Fibroblast of skin of right biceps (primary cell): Measurements from ENCODE around the gene MED13L.

Experiments used
- DNase-seq: peaks from one replicate; pipeline ENCODE4 v3.0.0-alpha.2; 2013

MED13L gene

GRCh38 chr12:116123451-116124258, 153.8 kb downstream of the MED13L start:
- DNase-seq, result peak; percentile 69

- DNase-seq, result no peak
Observed at GRCh38 chr12:116122628-116123027, 154.9 kb downstream of the MED13L start.

DNA sequence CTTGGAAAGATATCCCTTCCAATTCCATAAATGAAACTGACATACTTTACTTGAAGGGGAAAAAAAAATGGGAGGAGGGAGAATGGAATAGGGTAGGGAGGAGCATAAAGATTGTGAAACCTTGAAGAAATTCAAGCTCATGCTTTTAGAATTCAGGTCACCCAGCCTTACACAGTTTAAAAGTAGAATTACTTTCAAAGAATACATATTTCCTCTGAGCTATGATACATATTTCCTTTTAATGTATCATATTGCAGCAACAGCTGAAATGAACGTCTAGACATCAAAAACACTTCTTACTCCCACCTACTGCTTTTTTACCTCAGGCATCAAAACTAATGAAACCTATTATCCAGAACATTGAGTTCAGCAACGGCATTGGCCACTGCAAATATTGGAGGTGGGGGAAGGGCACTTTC, 156.0 kb downstream of the MED13L start:
- peak; percentile 59 for DNase-seq

- no peak for DNase-seq
Observed at GRCh38 chr12:116116650-116117424, 160.7 kb downstream of the MED13L start.

GRCh38 chr12:116113398-116114130, 163.9 kb downstream of the MED13L start:
- DNase-seq, result no peak

DNA sequence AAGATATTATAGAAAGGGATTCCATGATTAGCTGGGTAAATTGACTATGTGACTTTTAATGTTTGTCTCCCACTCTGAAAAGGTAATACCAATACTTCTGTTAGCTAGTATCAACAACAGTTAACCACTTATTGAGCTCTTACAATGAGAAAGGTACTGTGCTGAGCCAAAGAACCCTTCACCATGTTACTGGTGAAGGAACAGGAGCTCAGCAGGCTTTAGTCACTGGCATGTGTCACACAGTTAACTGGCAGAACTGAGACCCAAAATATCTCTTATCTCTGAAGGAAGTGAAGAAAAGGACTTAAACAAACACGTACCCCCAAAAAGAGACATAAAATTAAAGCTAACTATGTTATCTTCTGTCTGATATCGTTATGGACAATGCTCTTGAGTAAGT, 170.6 kb downstream of the MED13L start:
- no peak for DNase-seq

DNA sequence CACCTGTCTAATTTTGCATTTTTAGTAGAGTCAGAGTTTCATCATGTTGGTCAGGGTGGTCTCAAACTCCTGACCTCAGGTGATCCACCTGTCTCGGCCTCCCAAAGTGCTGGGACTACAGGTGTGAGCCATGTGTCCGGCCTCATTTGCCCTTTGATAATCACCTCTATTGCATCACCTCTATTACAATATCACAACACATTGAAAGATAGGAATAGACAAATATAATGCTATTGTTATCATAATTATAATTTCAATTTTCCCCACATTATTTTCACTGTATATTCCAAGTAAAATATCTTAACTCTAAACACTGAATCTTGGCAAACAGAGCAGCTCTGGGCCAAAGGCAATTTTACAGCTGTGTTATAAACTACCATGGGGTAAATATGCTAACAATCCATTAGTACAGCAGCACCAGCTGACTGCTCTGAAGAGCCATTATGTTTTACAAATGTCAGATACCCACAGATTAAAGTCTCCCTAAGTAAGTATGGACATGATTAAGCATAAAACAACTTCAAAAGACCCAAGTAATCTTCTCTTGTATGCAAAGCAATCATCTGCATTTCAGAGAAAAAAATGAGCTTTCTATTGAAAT, 173.2 kb downstream of the MED13L start:
- DNase-seq, result no peak

DNA sequence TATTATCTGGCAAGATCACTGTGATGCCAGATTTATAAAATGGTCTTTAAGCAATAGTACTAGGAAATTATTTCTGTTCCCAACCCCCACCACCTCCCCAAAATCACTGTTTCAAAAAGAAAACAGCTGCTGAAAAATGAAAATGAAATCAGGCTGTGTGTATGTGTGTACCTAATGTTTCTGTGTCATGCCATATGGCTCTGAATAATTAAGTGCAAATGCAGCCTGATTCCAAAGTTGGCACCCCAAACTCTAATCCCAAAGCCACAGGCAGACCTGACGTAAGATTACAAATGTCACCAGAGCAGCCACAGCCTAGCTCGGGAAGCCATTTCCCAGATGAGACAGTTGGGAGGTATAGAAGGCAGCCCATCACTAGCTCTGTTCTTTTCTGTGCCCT, 175.5 kb downstream of the MED13L start:
- DNase-seq, result no peak

- no peak for DNase-seq
Observed at GRCh38 chr12:116099652-116100432, 177.7 kb downstream of the MED13L start.

DNA sequence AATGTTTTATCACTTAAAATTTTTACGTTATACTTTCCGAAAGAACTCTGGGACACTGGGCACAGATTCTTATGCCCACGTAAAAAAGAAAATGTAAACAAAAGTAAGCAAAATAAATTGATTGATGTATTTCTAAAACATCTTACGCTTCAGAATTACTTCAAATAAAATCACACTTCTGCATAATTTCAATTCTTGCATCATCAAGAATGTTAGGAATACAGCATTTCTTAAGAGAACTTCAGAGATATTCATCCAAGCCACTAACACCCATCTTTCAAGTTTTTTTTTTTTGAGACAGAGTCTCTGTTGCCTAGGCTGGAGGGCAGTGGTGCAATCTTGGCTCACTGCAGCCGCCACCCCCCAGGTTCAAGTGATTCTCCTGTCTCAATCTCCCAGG, 180.6 kb downstream of the MED13L start:
- no peak for DNase-seq

- DNase-seq, result no peak
Observed at GRCh38 chr12:116094475-116094874, 183.0 kb downstream of the MED13L start.

DNA sequence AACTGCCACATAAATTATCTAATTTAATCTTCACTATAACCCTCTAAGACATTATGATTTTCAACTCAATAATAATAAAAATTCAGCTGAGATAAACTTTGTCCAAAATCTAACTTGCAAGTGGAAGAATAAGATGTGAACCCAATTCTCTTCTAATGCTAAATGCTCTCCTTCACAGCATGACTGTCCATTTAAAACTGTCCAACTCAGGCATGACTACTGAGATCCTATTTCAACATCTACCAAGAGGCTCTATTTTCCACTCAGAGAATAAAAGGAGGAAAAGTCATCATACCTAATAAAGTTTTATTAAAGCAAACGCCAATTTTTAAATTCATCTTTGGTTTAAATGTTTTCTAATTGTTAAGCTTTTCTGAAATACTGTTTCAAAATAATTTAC, 183.6 kb downstream of the MED13L start:
- no peak for DNase-seq

GRCh38 chr12:116092776-116093175, 184.7 kb downstream of the MED13L start:
- DNase-seq, result no peak

DNA sequence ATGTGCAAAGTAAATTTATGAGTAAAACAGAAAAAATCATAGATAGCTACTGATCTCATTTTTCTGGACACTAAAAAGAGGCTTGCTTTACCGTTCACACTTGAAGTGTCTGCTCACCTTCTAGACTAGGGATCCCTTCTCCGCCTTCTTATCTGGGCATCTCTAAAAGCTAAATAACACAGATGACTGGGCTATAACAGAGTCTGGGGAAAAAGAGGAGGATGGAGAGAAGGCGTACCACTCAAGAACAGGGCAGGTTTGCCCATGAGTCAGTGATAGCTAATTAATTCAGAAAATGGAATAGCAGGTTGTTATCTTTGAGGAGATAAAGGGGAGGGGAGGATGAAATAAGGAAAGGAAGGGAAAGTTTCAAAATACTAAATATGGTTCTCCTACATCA, 185.3 kb downstream of the MED13L start:
- DNase-seq, result no peak

GRCh38 chr12:116091579-116091978, 185.9 kb downstream of the MED13L start:
- DNase-seq, result no peak

DNA sequence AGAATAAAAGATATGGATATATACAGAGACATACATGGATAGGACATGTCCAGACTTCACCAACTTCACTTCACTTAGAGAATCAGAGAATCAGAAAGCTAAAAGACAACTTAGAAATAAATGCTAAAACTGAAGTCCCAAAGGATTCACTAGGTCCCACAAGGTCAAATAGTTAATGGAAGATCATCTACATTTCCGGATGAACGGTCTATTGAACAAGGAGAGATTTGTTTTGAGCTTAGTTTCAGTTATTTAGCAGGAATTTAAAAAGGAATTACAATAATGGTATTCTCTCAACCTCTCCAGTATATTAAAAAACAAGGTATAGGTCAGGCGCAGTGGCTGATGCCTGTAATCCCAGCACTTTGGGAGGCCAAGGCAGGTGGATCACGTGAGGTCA, 187.0 kb downstream of the MED13L start:
- no peak for DNase-seq

GRCh38 chr12:116089080-116089479, 188.4 kb downstream of the MED13L start:
- DNase-seq, result no peak

- peak; percentile 7 for DNase-seq
Observed at GRCh38 chr12:116087962-116088361, 189.5 kb downstream of the MED13L start.

DNA sequence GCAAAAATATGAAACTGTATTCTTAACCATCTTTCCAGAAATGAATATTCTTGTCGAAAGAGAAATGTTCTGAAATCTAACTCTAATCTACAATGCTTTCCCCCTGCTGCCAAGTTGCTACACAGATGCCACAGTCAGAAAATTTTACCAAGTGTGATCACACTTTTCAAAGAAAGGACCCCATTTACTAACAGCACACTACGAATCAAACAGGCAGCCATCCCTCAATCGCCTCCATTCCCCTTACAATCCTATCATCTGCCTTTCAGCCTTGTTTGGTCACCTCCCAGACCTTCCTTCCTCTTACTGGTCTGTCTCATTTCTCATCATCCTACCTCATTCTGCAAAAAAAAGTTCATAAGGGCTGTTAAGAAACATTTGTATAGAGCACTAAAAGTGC, 190.1 kb downstream of the MED13L start:
- DNase-seq, result no peak

GRCh38 chr12:116080415-116080814, 197.1 kb downstream of the MED13L start:
- DNase-seq, result no peak

- no peak for DNase-seq
Observed at GRCh38 chr12:116078396-116078795, 199.1 kb downstream of the MED13L start.

GRCh38 chr12:116077431-116077830, 200.1 kb downstream of the MED13L start:
- DNase-seq, result no peak
